IPS DF 6.9 (cell line): Measurements from ENCODE around the gene BARX2.
"Not testable (repeated sequence)": the region's sequence is repeated elsewhere in the genome, so short reads cannot be mapped to it uniquely, and the experiment has no call there.

Experiments used
- DNase-seq: peaks from one replicate; pipeline ENCODE4 v3.0.0-alpha.2; 2013; ENCODE audit warnings: low read depth, low spot score
- H3K27ac ChIP-seq: one replicate; pipeline ENCODE4 v1.5.1; 2013; ENCODE audit warnings: low read length, control low read depth
- H3K27me3 ChIP-seq: 2 replicates; pipeline ENCODE4 v1.6.1; 2013; ENCODE audit warnings: mild to moderate bottlenecking, low read length; ENCODE audit not compliant: control insufficient read depth, insufficient read depth
- H3K36me3 ChIP-seq: 2 replicates; pipeline ENCODE4 v1.6.1; 2013; ENCODE audit warnings: low read length; ENCODE audit not compliant: control insufficient read depth, insufficient read depth
- H3K4me1 ChIP-seq: 2 replicates; pipeline ENCODE4 v1.6.1; 2013; ENCODE audit warnings: low read length; ENCODE audit not compliant: control insufficient read depth, insufficient read depth
- H3K4me3 ChIP-seq: 2 replicates; pipeline ENCODE4 v1.5.1; 2013; ENCODE audit warnings: mild to moderate bottlenecking, low read length
- H3K9me3 ChIP-seq: 2 replicates; pipeline ENCODE4 v1.6.1; 2013; ENCODE audit warnings: low read length, inconsistent platforms; ENCODE audit not compliant: control insufficient read depth, insufficient read depth
- WGBS: extraction: QIAGEN DNeasy Blood & Tissue Kit; methylation state at CpG from one replicate; pipeline ENCODE4 v1.1.7; 2013; ENCODE audit warnings: mixed read lengths, missing lambda C conversion rate; ENCODE audit not compliant: insufficient read length, insufficient coverage; 5-methylcytosine and 5-hydroxymethylcytosine counted together

Gene BARX2, protein sequence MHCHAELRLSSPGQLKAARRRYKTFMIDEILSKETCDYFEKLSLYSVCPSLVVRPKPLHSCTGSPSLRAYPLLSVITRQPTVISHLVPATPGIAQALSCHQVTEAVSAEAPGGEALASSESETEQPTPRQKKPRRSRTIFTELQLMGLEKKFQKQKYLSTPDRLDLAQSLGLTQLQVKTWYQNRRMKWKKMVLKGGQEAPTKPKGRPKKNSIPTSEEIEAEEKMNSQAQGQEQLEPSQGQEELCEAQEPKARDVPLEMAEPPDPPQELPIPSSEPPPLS

DNA sequence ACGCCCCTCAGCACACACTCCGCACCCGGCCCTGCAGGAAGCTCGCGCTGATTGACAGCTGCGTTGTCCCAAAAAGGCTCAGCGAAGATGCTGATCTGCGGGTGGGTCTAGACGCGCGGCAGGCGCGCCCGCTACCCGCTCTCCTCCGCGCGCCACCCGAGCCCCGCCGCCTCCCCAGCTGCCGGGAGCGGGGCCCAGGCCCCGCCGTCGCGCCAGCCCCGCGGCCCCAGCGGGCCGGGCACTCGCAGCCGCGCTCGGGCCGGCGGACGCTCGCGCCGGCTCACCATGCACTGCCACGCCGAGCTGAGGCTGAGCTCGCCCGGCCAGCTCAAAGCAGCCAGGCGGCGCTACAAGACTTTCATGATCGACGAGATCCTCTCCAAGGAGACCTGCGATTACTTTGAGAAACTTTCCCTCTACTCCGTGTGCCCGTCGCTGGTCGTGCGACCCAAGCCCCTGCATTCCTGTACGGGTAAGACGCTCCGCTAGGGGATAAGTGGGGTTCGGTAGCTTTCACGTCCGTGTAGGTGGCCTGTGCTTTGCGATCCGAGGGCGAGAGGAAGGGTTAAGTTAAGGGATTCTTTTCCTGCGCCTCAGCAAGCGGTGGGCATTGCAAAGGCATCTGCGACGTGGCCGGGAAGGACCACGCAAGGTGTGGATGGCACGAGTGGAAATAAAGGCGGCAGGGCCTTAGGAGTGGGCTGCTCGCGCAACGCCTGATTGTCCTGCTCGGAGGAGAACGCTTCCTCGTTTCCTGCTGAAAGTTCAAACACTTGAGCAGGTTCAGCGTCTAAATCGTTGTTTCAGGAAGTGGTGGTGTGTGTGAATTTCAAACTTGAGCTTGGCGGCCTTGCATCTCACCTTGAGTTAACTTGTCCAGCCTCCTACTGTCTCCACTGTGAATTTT, at the start of gene BARX2:
BARX2 (plus strand) TSS at position 98 of the 907 bp plus-strand sequence; CDS start at position 286, 188 bp downstream.
- Histone ChIP-seq H3K4me1 (peaks cover 4% of the 10 kb centered on the region; the same call in 1 of the 2 replicates), H3K4me3 (peak within 1 kb of the TSS; percentile 38; the same call in 1 of the 2 replicates), H3K27ac (no peak within 1 kb of the TSS), H3K9me3 (no peaks in the 10 kb centered on the region), H3K36me3 (no peaks in the 10 kb centered on the region), H3K27me3 (peaks cover 52% of the 10 kb centered on the region)
- WGBS: no CpG with 5 or more reads among the region's 81 CpGs
- no peak for DNase-seq

DNA sequence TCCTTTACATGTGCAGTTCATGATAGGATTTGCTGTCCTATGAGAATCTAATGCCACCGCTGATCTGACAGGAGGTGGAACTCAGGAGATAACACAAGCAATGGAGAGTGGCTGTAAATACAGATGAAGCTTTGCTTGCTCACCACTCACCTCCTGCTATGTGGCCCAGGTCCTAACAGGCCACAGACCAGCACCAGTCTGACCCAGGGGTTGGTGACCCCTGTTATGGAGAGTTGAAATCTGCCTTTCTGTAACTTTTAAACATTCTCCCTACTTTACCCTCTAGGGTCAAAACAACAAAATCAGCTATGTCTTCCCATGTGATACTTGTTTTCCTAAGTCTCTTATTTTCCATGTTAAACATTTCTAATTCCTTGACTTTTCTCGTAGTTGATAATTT, 48.7 kb upstream of the BARX2 start:
- Histone ChIP-seq H3K4me3 (no peak overlapping the region), H3K27me3 (no peaks in the 10 kb centered on the region), H3K36me3 (no peaks in the 10 kb centered on the region), H3K27ac (no peak overlapping the region), H3K4me1 (no peaks in the 10 kb centered on the region; the same call in 1 of the 2 replicates), H3K9me3 (no peaks in the 10 kb centered on the region)
- WGBS: no CpG with 5 or more reads among the region's 2 CpGs
- DNase-seq: no peak

DNA sequence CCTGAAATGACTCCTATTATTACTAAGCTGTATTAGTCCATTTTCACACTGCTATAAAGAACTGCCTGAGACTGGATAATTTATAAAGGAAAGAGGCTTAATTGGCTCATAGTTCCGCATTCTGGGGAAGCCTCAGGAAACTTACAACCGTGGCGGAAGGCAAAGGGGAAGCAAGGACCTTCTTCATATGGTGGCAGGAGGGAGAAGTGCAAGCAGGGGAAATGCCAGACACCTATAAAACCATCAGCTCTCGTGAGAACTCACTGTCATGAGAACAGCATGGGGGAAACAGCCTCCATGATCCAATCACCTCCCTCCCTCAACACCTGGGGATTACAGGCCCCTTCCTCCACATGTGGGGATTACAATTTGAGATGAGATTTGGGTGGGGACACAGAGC, 47.9 kb upstream of the BARX2 start:
- DNase-seq, H3K4me1 ChIP-seq, H3K4me3 ChIP-seq, H3K9me3 ChIP-seq, H3K36me3 ChIP-seq, H3K27ac ChIP-seq, H3K27me3 ChIP-seq: not testable (repeated sequence)
- no CpG with 5 or more reads among the region's 4 CpGs for WGBS

GRCh38 chr11:129328756-129329155, 46.9 kb upstream of the BARX2 start:
- no peak for DNase-seq
- H3K4me3 ChIP-seq: no peak overlapping the region
- H3K4me1 ChIP-seq: no peaks in the 10 kb centered on the region; the same call in 1 of the 2 replicates
- no peak overlapping the region for H3K27ac ChIP-seq
- no peaks in the 10 kb centered on the region for H3K27me3 ChIP-seq
- H3K9me3 ChIP-seq: no peaks in the 10 kb centered on the region
- no peaks in the 10 kb centered on the region for H3K36me3 ChIP-seq

DNA sequence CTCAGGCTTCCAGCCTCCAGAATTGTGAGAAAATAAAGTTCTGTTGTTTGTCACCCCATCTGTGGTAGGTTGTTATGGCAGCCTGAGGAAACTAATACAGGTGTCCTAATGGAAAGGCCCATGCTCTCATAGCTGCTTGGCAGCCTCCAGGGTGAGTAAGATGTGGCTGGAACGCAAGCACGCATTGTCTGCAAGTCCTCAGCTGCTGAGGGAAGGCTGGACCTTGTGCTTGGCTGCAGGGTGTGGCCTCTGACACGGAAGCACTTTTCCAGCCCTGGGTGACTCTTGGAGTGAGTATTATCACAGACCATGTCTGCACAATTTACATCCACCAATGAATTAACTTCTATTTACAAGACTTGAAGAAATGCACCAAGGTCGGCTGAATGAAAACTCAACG, 44.4 kb upstream of the BARX2 start:
- Histone ChIP-seq H3K9me3 (no peaks in the 10 kb centered on the region), H3K36me3 (no peaks in the 10 kb centered on the region), H3K4me3 (no peak overlapping the region), H3K4me1 (no peaks in the 10 kb centered on the region), H3K27ac (no peak overlapping the region), H3K27me3 (no peaks in the 10 kb centered on the region)
- WGBS: no CpG with 5 or more reads among the region's 5 CpGs
- DNase-seq: no peak

DNA sequence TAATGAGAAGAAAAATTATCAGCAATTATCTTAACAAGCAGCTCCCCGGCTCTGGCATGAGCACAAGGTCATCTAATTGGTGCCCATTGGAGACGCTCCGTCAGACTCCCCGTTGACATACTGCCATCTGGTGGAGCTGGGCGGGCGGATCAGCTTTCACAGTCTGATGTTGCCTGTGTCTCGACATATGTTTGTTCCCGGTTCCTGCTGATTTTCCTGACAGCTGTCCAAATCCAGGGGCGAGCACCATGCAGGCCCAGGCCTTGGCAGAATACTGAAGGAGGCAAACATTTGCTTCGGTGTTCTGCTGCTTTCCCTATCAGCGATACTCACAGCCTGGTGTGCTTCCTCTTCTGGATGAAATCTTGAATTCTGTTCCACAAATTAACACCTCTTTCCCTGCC, 43.8 kb upstream of the BARX2 start:
- no CpG with 5 or more reads among the region's 11 CpGs for WGBS
- H3K9me3 ChIP-seq: no peaks in the 10 kb centered on the region
- no peaks in the 10 kb centered on the region for H3K36me3 ChIP-seq
- no peak overlapping the region for H3K4me3 ChIP-seq
- H3K4me1 ChIP-seq: no peaks in the 10 kb centered on the region
- no peaks in the 10 kb centered on the region for H3K27me3 ChIP-seq
- peak; percentile 57 for DNase-seq
- no peak overlapping the region for H3K27ac ChIP-seq

- H3K36me3 ChIP-seq: no peaks in the 10 kb centered on the region
- H3K27ac ChIP-seq: no peak overlapping the region
- no peak overlapping the region for H3K4me3 ChIP-seq
- DNase-seq: no peak
- H3K9me3 ChIP-seq: no peaks in the 10 kb centered on the region
- H3K4me1 ChIP-seq: no peaks in the 10 kb centered on the region
- no peaks in the 10 kb centered on the region for H3K27me3 ChIP-seq
These were observed 41.8 kb upstream of the BARX2 start for GRCh38 chr11:129333873-129334272.

GRCh38 chr11:129344301-129344940, 31.2 kb upstream of the BARX2 start:
- H3K27me3 ChIP-seq, H3K36me3 ChIP-seq, H3K4me1 ChIP-seq, H3K9me3 ChIP-seq, H3K4me3 ChIP-seq, H3K27ac ChIP-seq, DNase-seq: not testable (repeated sequence)
- no CpG with 5 or more reads among the region's 23 CpGs for WGBS

GRCh38 chr11:129346916-129347315, 28.7 kb upstream of the BARX2 start:
- no peak overlapping the region for H3K27ac ChIP-seq
- no peak overlapping the region for H3K4me3 ChIP-seq
- no CpG with 5 or more reads among the region's 2 CpGs for WGBS
- no peaks in the 10 kb centered on the region for H3K36me3 ChIP-seq
- no peaks in the 10 kb centered on the region for H3K9me3 ChIP-seq
- no peaks in the 10 kb centered on the region for H3K27me3 ChIP-seq
- no peaks in the 10 kb centered on the region for H3K4me1 ChIP-seq
- no peak for DNase-seq

- Histone ChIP-seq H3K36me3 (no peaks in the 10 kb centered on the region), H3K4me3 (no peak overlapping the region), H3K9me3 (no peaks in the 10 kb centered on the region), H3K4me1 (no peaks in the 10 kb centered on the region), H3K27me3 (no peaks in the 10 kb centered on the region; the same call in 1 of the 2 replicates), H3K27ac (no peak overlapping the region)
- no peak for DNase-seq
These were observed 26.8 kb upstream of the BARX2 start for GRCh38 chr11:129348813-129349212.
